Left colon (tissue), 2 donors: ENCODE measurements around the gene FOXN3. TPM values are rescaled to one million over a fixed set of nuclear protein-coding genes. Genes with fewer than 3 reads are reported as not detected.

Experiments
- ATAC-seq: fragments of 200-7000 bp; cut with Tn5 transposase; one replicate; pipeline ENCODE4 v1.9.1; 2020; ENCODE audit warnings: mild to moderate bottlenecking, moderate library complexity
- DNase-seq, 2 donors: peaks; one replicate each; pipeline ENCODE4 v3.0.0-alpha.2; 2020
- intact Hi-C, 2 donors: fragments of 100-400 bp; cut with DNase I in 1 of 2; cut with micrococcal nuclease in 1 of 2; formaldehyde crosslinking; loops; one replicate each; pipeline versions ENCODE4 v1.11.2 to v1.14.0; 2022; cut with DNase I, micrococcal nuclease
- total RNA-seq, 2 donors: library from RNA; stranded (reverse); fragmentation: NEBNext Ultra II Directional; extraction: Animal tissue kit (Norgen Biotek cat#: 25700); gene quantifications; one replicate each; pipeline ENCODE4 v1.2.1, GENCODE V29; 2021
- donor health status: DM: no; HTN: no; CAD: no.
- donor health status: DM: yes; HTN: yes; CAD: no.

Gene FOXN3
- total RNA-seq, 2 donors from 2014 or later = 77.0 to 78.3 TPM

DNA sequence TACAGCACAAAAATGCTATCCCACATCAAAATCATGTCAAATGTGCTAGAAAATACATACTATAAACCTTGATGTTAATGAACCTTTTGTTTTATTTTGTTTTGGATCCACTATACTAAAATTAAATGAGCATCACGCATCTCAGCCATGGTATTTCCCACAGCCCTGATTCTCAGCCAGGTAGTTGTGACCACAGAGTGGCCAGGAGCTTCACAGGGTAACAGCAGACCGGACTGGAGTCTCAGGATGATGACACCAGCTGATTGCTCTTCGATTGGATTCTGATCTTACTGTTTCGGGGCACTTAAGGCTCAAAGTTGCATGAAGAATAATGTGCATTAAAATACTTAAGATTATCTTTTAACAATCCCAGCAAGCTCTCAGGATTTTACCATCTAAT, 134.8 kb downstream of the FOXN3 start:
- intact Hi-C loops = no loop called here
- no peak for ATAC-seq
- no peak for DNase-seq

DNA sequence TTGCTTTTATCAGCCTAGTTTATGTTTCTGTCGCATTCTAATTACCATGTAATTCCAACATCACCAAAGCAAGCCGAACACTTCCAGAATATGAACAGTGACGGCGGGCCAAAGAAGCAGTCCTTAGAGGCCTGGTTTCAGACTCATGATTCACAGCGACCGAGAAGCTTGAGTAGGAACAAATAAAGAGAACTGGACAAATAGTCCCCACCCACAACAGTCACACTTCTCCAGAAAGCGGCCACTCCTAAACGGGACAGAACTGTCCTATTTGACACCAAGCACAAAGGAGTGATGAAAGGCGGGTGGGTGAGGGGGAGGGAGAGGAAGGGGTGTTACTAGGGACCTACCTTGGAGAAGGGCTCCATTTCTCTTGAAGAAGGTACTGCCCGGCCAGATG, 136.4 kb downstream of the FOXN3 start:
- ATAC-seq (no peak), DNase-seq (no peak)
- intact Hi-C loops = no loop called here

DNA sequence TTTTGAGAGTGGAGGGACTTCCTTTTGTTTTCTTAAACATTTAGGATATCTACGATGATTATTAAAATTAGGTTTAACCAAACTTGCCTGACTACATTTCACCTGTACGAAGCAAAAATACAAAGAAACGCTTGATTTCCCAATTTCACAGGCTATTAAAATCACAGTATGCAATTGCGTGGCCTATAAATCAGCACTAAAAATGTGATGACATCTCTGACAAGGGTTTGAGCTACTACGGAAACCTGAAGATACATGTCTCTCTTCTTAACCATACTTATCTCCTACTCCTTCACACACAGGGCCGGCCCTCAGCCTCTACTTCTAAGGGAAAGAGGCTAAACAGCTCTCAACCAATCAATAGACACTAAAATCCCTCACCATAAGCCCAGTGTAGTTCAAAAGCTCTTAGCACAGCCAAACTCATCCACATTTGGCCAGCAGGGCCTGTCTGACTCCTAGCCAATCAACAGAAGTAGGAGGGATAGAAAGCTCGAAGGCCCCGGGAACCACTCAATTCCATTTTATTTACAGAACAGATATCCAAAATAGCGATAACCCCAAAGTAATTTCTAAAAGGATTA, 137.3 kb downstream of the FOXN3 start:
- DNase-seq (no peak), ATAC-seq (no peak)
- intact Hi-C loops = no loop called here

GRCh38 chr14:89277203-89277602, 139.8 kb downstream of the FOXN3 start:
- no peak for DNase-seq
- ATAC-seq = no peak
- intact Hi-C loops = no loop called here

- intact Hi-C loops = no loop called here
- no peak for ATAC-seq
- DNase-seq = peak in 1 of 2 donors; percentile 31
Observed at GRCh38 chr14:89276424-89276975, 140.5 kb downstream of the FOXN3 start.

DNA sequence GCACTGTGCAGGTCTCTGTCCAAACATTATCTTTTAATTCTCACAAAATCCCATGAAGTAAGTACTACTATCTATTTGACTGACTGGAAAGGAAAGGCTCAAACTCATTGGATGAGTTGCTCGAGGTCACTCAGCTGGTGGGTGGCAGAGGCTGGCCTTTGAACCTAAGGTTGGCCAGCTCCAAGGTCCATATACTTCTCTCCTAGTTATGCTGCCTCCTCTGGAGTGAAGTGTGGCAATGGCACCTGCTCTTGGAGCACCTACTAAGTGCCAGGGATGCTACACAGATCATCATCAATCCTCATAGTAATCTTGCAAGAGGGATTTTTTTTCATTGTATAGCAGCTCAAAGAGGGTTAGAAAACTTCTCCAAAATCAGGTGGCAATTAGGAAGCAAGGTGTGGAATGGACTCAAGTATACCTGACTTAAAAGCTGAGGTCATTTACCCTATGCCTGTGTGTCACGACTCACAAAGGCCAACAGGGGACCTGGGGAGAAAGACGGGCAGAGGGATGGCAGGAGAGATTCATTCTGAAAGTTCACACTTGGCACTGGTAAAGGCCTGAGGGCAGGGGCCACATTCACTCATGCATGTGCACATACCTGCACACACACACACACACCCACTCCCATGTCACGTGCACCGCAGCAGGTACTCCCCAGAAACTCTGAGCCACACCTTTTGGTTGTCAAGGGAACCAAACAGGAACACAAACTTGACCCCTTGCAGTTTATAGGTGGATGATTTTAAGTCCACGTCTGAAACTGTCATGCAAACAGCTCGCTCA, 146.4 kb downstream of the FOXN3 start:
- DNase-seq = peak; percentile 70 to 83
- ATAC-seq = peak; percentile 98
- intact Hi-C loops = no loop called here

- intact Hi-C loops = no loop called here
- DNase-seq (no peak), ATAC-seq (no peak)
Observed at GRCh38 chr14:89269404-89269803, 147.6 kb downstream of the FOXN3 start.

DNA sequence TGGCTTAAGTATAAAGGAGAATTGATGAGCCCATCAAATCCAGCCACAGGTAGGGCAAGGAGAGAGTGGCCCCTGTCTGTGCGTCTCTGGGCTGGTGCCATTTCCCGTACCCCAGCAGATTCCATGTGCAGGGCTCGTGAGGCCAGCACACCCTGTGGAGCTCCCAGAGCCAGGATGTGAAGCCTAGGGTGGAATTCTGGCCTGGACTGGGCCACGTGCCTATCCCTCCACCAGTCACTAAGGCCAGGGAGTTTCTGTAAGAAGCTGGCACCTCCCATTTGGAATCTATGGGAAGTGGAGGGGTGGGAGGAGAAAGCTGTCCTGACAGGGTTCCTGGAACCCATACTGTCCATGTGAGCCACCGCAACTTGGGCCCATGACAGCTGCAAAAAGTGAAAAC, 148.5 kb downstream of the FOXN3 start:
- DNase-seq (no peak), ATAC-seq (no peak)
- intact Hi-C loops = no loop called here

DNA sequence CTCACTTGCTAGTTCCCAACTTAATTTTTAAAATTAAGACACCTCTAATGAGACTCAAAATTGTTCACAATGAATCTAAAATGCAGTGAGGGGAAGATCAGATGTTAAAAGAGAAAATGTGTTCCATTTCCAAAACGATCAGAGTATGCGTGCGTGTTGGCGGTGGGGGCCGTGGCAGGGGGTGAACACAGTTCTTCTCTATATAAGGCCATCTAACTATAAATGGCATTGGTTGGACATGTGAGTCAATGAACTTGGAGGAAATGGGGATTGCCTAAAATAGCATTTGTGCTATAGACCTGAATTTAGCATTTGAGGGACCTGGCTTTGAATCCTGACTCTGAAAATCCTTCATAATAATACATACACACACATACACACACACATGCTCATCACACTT, 149.4 kb downstream of the FOXN3 start:
- DNase-seq (no peak), ATAC-seq (no peak)
- intact Hi-C loops = no loop called here

GRCh38 chr14:89267163-89267562, 149.9 kb downstream of the FOXN3 start:
- intact Hi-C loops = no loop called here
- ATAC-seq (peak; percentile 26), DNase-seq (peak in 1 of 2 donors; percentile 10)

DNA sequence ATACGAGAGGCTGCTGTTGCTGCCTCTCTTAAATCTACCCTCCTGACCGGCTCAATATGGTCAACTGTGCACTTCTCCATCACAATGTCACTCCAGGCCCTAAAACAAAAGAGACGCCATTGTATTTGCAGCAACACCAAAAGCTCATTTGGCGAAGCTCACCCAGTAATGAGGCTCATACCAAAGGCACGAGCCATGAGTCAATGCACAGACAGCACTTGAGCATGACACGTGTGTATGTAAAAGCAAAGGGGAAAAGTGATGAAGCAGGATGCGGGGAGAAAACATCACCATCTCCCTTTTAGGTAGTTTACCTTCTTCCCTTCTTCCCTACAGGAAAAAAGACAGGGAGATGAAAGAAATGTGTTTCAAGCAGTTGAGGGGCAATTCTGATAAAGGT, 150.3 kb downstream of the FOXN3 start:
- DNase-seq (no peak), ATAC-seq (no peak)
- intact Hi-C loops = no loop called here

DNA sequence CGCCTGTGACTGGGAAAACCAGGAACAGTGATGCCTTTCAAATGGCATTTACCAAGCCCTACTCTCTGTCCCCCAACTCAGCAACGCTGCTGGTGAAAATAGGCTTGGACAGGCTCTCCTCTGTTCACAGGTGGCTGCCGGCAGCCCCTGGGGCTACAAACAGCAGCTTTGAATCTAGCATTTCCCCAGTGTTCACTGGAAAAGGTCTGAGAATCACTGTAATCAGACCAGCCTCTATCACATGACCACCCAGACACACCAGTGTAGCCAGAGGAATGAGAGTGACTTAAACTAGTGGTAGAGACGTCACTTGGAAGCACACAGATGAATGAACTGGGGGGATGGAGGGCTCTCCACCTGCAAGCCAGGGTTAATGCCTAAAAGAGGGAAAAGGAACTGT, 151.8 kb downstream of the FOXN3 start:
- no peak for DNase-seq
- no peak for ATAC-seq
- intact Hi-C loops = no loop called here

GRCh38 chr14:89264196-89264800, 152.7 kb downstream of the FOXN3 start:
- no peak for ATAC-seq
- intact Hi-C loops = no loop called here
- no peak for DNase-seq

GRCh38 chr14:89262041-89262440, 155.0 kb downstream of the FOXN3 start:
- DNase-seq (no peak), ATAC-seq (no peak)
- intact Hi-C loops = no loop called here

DNA sequence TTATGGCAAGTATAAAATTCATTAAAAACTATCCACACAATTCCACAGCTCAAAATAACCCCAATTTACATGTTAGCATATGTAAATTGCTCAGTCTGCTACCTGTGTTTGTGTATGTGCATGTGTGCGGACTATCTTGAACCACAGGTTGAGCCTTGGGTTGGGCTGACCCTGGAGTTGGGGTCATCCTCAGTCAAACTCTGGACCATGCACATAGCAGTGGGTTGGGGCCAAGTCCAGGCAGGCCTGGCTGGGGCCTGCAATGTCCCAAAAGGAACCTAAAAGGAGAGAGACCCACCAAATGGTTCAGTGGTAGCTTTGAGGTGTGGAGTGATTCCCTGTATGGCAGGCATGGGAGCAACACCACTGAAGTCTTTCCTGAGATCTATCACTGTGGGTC, 156.1 kb downstream of the FOXN3 start:
- no peak for ATAC-seq
- intact Hi-C loops = no loop called here

GRCh38 chr14:89259951-89260609, 157.0 kb downstream of the FOXN3 start:
- intact Hi-C loops = no loop called here
- no peak for DNase-seq
- no peak for ATAC-seq

More for the DNA sequence above, 156.1 kb downstream of the FOXN3 start:
- no peak for DNase-seq

DNA sequence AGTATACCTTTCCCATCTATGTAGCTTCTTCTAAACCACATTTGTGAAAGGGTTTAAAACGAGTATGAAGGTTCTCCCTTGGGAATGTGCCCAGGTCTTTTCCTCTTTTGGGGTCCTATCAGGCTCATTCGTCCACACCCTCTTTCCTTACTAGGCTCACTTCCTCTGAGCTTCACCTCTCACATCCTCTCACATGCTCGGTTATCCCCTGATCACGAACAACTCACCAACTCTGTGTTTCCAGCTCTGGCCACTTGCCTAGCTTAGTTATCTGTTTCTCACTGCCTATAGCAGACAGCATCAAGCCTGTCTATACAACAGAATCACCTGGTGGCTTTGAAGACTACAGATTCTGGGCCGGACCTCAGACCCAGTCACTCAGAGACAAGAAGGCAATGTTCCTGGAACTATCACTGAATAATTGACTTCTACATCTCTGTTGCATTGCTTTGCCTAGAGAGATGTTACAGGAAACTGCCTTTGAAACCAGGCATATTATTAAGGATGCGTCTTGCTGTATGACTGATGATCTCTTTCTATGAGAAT, 158.2 kb downstream of the FOXN3 start:
- no peak for DNase-seq
- ATAC-seq = no peak
- intact Hi-C loops = no loop called here

- intact Hi-C loops = no loop called here
- DNase-seq (no peak), ATAC-seq (no peak)
Observed at GRCh38 chr14:89256951-89257350, 160.1 kb downstream of the FOXN3 start.

- no peak for ATAC-seq
- DNase-seq = no peak
- intact Hi-C loops = no loop called here
Observed at GRCh38 chr14:89256283-89256682, 160.8 kb downstream of the FOXN3 start.
